Inflammatory macrophage (primary cell): ENCODE data around the gene ESAM.
A peak's percentile ranks its signal among the peaks of the same experiment; 100 is the strongest.

Experiments
- DNase-seq, 2 donors: peaks; one replicate each; pipeline ENCODE4 v3.0.0-alpha.2; 2020 to 2022

The ESAM gene

DNA sequence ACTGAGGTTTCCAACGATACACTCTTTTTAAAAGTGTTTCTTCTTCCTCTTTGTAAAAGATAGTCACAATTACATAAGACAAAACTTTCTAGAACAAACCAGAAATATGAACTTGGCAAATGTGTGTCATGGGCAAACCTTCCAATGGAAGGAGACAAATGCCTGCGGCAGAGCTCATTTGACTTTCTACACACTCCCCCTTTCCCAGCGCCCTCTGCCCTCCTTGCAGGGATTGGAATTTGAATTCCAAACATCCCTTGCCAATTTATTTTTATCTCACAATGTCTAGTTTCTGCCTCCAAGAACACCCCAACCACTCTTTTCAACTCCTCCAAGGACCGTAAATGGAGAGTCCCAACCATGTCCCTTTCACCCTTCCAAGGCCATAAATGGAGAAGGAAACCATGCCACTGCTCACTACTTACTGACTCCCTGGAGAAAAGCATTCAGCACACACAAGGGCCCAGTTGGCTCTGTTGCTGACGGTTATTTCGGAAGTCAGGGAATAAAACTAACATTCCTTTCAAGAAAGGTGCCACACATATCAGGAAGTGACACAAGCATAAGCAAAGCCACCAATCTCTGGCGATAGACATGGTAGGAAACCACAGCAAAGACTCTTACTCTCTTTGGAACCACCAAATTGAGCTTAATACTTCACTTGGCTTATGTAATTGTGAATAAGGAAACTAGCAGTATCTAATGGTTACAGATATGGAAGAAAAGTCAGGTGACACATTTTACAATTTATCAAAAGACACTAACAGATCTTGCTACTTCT is 15.0 kb upstream of the ESAM start:
- no peak for DNase-seq

DNA sequence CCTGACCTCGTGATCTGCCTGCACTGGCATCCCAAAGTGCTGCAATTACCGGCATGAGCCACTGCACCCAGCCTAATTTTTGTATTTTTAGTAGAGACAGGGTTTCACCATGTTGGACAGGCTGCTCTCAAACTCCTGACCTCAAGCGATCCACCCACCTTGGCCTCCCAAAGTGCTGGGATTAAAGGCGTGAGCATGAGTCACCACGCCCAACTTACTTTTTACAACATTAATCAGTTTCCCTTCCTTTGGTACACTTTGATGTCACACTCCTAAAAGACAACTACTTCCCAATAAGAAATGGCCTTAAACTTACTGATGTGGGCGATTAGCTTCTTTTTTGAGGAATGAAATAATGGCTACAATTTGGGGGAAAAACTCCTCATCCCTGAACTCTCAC is 8.9 kb upstream of the ESAM start:
- DNase-seq, result peak; percentile 59 to 81

DNA sequence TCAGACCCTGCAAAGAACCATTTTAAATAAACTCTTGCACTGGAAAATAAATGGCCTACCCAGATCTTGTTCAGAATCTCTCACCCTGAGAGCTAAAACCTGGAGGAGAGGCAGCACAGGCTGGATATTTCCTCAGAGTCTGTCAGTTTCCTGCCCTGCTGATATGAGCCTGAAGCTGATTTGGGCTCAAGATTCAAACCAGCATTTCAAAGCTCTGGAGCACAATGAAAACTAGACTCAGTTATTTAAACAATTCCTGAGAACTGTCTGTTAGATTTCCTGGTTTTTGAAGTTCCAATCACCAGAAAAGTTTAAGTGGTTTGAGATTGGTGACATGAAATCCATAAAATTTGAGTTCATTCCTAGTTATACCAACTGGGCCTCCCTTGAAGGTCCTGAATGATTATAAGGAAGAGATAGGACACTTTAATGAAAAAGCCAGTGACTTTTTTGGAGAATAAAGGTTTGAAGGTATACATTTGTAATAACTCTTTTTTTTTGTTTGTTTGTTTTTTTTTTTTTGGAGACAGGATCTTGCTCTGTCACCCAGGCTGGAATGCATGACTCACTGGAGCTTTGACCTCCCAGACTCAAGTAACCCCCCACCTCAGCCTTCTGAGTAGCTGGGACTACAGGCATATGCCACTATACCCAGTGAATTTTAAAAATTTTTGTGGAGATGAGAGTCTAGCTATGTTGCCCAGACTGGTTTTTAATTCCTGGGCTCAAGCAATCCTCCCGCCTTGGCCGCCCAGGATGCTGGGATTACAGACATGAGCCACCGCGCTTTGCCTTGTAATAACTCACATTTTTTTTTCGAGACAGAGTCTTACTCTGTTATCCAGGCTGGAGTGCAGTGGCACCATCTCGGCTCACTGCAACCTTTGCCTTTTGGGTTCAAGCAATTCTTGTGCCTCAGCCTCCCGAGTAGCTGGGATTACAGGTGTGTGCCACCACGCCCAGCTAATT is 8.0 kb upstream of the ESAM start:
- no peak for DNase-seq

DNA sequence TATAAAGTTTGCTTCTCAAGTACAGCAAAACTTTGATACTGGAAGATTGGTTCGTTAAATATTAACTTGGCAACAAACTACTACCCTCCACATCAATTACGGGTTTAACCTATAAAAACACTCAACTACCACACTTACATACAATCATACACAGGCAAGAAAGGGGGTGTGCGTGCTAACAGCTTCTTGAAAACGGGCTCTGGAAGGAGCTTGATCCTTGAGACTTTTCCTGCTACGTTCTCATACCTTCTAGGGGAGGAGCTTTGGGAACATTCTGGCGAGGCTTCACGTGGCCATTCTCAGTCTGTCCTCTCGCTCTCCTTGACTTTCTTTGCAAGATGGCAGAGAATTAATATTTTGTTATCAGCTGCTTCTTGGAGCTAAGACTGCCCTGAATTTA is 6.8 kb upstream of the ESAM start:
- no peak for DNase-seq

DNA sequence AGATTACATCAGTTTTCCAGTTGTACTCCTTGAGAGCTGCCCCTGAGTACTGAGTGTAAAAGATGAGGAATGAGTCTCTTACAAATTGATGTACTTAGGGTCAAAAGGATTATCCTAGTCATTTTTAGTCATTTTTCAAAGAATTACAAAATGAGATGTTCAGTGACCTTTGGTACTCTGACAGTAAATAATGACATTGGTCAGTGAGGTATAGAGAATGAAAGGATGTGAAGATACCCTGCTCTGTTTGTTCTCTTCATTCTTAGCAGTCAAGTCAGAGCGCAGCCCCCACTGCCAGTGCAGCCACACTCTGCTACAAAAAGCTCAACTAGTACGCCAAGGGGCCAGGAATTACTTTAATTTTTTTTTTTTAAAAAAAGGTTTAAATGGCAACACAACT is 4.1 kb upstream of the ESAM start:
- DNase-seq, result no peak

DNA sequence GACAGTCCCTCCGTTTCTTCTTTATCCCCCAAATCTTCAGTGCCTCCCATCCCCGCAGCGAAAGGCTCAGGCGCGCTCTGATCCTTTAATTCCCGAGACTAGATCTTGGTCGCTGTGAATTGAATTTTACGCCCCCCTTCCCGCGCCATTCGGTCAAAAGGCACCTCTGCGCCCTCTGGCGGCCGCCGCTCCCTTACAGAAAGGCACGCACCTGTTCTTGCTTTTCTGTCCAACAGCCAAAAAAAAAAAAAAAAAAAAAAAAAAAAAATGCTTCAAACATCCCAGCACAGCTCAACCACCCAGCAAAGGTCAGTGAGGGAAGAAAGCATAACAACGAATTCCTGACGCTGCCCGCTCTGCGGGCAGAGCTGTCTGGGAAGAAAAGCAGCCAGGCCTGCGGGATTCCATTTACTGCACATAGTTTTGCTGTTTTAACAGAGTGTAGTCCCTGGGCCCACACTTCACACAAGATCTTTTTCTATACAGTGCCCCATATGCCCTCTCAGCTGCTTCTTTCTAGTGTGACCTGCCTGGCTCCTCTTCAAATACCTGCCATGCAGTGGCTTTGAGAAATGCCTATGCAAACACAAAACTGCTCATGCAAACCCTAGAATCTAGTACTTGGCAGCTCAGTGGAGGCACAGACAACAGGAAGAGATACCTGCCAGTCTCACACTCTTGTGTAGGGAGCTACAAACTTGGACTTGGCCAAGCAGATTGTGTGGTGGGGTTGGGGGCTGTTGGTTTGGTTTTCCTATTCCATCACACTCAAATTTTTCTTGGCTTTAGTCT is 1.3 kb upstream of the ESAM start:
- DNase-seq, result peak; percentile 23 to 45

DNA sequence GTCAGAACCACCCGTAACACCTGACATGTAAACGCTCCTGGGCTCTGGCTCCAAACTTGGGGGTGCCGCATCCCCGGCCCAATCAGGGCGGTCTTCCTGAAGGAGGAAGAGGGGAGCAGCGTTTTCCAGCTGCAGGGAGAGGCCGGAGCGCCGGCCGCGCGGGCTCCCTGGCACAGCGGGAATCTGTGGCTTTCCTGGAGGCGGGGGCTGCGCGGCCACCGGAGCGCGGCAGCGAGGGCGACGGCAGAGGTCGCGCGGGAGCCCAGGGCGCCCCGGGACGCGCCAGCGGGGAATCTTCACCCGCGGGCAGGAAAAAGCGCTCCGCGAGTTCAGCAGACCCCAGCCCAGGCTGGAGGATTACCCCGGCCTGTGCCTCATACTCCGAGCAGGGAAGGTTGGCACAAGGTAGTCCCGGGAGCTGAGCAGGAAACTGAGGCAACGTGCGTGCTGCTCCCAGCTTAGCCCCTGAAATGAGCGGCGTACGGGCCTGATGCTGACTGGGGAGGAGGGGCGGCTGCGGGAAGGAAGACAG is 600 bp upstream of the ESAM start:
- no peak for DNase-seq

DNA sequence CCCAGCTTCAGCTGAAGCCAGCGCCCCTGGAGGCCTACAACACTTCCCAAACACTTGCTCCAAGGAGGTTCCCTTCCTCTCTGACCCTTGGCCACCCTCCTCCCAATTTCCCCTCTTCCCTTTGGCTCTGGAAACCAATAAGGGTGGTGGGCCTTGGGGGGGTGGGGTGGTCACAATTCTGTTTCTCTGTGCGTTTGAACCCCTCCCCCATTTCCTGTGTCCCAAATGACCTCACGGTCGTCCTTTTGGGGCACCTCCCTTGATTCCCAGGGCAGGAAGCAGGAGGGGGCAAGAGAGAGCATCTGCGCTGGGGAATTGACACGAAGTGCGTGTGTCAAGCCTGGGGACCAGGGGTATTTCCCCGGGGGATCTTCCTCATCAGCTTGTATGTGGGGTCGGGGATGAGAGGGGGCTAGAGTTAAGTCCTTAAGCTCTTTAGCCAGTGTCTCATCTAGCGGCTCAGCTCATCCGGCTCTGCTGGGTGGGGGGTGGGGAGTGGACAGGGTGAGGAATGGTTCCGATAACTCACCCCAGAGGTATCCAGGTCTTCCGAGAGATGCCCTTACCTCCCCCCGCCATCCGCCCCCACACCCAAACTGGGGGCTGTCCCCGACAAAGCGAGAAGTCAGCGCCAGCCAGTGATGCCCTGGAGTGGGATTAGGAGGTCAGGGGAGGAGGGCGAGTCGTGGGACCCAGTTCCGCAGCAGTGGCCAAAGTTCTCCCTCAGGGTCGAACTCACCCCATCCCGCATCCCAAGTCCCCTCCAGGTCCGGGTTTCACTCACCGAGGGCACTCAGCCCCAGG is 587 bp downstream of the ESAM start:
- no peak for DNase-seq

DNA sequence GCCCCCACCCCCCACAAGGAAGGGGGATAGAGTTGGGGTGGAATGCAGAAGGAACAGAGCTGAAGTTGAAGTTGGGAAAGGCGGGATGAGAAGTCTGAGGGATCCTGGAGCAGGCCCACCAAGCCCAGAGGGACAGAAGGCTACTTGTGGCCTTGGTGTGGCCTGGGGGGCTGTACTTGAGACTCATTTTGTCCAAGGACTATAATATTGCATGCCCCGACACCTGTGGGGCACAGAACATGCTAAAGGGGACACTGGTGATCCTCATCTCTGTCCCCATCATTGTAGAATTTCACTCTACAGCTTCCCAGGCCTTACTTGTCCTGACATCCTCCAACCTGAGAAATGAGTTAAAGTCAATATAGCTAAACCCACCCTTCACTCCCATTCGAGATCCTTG is 1.3 kb downstream of the ESAM start:
- no peak for DNase-seq

DNA sequence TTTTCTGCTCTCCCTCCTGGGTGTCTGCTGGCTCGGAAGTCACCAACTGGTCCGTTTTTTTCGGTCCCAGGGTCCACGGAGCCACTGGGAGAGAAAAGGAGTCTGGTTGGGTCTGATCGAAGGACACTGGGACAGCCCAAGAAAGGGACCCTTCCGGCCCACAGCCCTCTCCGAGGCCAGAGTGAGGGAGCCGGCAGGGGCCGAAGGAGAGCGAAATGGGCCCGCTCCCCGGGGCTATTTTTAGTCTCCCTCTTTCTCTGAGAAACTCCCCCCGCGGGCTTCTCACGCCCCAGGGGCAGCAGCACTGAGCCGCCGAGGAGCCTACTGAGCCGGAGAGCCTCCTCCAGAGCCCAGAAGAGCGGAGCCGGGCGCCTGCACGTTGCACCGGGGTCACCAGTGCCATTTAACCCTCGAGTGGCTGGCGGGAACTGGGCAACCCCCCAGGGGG is 1.9 kb downstream of the ESAM start:
- no peak for DNase-seq

DNA sequence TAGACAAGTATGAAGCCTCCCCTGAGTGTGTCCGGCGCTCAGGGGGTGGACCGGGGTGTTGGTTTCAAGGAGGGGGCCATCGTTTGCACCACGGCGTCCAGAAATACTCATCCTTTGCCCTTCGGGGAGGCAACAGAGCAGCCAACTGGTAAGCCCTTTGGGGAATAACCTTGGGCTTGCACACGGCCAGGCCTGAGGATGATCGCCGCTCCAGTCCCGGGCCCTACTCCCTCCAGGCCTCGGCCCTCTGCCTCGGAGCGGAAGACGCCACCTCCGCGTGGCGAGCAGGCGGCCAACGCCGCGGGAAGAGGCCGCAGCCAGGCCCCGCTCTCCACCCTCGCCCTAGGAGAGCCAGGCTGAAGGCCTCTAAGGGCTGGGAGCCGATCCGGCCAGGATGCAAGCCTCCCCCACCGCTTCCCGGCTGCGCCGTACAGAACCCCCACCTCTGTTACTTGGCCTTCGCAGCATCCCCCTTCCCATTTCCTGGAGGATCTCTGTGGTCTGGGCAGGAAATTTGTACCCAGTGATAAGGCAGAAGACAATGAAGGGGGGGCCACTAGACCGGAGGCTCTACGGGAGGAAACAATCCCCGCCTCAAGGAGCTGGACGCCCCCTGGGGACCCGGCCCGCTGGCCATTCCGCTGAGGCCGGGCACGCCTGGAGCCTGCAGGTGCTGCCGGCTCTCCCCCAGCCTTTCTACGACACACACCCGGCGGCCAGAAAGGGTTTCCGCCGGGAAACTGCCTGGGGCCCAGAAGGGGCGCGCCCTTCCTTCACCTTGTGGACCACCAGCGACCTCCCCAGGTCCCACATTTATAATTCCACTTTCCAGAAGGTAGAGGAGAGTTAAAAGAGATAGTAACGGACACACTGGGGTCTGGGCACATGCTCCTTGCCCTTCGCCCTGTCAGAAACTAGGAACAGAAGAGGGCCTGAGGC is 2.6 kb downstream of the ESAM start:
- no peak for DNase-seq

DNA sequence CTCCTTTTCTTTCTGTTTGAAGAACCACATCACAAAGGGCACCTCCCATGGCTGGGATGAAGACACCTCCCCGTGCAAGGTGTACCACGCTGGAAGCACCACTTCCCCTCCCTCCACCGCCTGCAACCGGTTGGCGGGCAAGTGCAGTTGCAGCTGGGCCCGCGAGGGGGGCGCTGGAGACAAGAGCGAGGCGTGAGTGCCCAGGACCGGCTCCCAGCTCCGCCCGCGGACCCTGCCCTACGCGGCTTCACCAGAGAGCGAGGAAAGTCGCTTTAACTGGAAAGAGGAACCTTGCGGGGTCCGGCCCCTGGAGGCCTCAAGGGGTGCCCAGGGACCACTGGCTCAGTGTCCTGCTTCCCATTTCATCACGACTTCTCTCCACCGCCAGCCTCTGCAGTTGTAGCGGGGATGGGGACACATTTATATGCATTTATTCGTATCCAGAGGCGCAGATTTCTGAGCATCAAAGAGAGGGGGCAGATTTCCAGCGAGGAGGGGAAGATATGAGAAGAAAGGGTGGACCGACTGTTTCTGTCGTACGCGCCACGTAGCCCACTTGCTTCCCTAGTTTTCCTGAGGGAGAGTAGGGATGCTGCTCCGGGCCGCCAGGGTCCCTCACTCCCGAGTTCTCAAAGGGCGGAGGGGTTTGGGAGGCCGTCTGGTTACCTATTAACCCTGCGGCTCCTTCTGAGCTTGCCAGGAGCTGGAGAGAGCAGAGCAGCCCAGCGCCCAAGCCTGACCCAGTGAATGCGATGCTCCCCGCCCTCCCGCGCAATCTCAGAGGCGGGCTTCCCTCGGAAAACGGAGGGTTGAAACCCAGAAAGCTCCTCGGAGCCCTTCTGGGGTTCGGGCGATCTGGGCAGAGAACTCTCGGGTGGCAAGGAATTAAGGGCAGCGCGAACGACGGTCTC is 3.5 kb downstream of the ESAM start:
- DNase-seq, result peak; percentile 70 to 73

DNA sequence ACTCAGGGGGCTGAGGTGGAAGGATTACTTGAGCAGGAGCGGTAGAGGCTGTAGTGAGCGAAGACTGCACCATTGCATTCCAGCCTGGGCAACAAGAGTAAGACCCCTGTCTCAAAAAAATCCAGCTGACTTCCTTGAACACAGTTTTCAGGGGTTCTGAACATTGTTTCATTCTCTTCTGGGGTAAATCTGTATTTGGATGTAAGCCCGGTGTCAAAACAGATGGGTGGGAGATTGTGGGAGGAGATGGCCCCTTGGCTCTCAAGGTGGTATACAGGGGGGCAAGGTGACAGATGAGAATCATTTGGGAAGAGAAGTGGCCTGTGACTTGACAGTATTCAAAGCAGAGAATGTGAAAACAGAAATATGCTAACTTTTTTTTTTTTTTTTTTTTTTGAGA is 4.8 kb downstream of the ESAM start:
- no peak for DNase-seq

DNA sequence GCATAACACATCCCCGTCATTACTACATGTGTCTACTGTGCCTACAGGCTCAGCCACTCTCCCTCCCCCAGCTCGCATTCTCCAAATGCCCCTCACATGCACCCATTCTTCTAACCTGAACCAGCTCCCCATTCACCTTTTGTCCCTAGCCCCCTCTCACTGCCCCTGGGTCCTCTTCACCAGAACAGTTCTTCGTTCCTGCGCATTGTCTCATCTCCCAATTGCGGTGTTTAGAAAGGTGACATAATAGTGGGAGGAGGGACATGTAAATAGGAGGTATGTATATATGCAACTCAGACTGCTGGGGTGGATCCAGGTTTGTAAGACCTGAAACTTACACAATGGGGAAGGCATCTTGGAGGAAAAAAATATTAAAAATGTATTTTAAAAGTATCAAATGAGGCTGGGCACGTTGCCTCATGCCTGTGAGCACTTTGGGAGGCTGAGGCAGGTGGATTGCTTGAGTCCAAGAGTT is 5.3 kb downstream of the ESAM start:
- no peak for DNase-seq

DNA sequence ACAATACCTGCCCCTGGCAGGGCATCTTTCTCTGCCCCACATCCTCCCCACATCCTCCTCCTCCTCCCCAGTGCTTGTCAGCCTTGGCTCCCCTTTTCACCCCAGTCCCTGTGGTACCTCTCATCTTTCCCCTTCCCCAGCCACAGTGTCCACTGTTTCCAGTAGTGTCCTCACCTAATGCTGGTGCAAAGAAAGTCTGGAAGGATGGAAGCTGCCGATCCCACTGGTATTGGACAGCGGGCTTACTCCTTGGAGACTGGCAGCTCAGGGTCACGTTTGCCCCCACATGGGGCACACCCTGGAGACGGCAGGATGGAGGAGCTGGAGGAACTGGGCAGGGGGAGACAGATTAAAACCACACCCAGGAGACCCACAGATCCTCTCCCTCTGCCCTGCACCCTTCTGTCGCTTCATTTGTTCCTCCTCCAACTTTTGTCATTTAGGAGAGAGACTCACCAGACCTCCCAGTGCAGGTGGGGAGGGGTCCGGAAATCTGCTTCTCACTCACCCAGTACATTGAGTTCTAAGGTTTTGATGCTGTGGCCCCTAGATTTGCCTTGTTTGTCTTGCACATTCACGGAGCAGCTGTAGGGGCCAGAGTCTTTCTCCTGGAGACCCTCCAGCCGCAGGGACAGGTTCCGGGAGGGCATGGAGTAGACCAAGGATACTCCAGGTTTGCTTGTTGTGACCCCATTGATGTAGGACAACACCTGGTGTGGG is 5.9 kb downstream of the ESAM start:
- DNase-seq, result no peak

DNA sequence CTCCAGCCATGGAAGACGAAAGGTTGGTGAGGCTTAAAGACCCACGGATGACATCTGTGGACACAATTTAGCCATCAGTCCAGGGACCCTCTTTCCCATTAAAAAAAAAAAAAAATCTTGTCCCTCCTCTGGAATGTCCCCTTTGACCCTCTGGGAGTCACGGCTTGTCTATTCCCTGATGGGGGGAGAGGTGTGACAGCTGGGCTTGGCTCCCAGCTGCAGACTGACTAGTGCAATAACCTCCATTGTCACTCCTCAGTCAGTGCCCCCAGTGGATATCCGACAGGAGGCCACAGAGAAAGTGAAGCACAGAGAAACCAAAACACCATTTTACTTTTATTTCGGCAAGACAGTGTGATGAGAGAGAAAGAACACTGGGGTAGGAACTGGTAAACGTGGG is 7.4 kb downstream of the ESAM start:
- no peak for DNase-seq

DNA sequence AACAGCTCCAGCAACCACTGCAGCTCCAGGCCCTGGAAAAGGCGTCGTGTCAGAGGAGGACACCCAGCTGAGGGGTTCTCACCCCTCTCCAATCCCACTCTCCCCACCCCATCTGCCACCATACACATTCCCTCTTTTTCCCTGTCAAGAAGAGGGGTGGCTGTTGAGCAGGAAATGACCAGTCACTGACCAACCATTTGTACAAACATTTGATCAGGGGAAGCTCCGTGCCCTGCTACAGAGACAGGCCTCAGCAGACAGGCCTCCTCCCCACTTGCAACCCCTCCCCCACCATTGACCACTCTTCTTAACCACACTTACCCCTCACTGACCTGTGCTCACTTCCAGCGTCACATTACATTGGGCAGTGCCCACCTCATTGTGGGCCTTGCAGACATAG is 7.8 kb downstream of the ESAM start:
- DNase-seq, result no peak

DNA sequence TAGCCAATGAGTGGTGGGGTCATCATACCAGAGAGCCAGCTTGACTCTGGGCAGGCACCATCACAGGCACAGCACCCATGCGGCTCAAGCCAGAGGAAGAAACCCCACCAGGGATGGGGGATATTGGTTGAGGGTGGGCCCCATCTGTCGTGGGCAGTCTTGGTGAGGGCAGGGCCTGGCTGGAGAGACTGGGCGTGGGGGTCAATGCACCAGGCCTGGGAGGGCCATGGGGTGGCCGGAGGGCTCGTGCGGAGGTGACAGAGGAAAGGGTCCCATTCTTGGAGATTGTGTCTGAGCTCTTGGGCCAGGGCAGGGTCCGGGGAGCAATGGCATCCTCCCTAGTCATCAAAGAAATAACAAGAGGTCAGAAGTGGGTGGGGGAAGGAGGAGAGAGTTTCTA is 8.5 kb downstream of the ESAM start:
- no peak for DNase-seq

DNA sequence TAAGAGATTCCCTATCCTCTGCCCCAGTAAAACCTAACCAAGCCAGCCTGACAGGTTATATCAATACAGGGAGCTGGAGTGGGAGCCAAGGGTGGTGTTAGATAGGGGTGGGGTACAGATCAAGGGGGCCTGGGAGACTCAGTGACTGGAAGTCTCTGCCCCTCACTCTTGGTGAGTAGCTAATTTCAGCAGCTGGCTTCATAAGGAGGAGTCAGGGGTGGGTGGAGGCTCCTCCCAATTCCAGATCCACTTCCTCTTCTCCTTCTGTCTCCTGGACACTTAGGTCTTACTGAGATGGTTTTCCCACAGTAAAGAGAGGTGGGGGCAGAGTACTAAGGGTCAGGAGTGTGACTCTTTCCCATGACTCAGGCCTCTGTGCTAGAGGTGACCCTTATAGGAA is 8.9 kb downstream of the ESAM start:
- DNase-seq, result peak; percentile 64 to 68
